Activated CD4-positive, alpha-beta T cell treated with anti-CD3 and anti-CD28 coated beads, Interleukin-2, amount 50 U/mL, for 24 hours (primary cell): ENCODE data around the gene DTWD1.
"Not testable (repeated sequence)": the region's sequence is repeated elsewhere in the genome, so short reads cannot be mapped to it uniquely, and the experiment has no call there.

Experiments
- DNase-seq, 2 donors: peaks; one replicate each; pipeline ENCODE4 v3.0.0-alpha.2; 2020; ENCODE audit warnings: low read depth in 1 of 2, low spot score in 1 of 2

Gene DTWD1

GRCh38 chr15:49645277-49645676 lies 24.4 kb downstream of the DTWD1 start:
- DNase-seq = no peak

GRCh38 chr15:49645941-49646340 lies 25.1 kb downstream of the DTWD1 start:
- DNase-seq = no peak

GRCh38 chr15:49646891-49647290 lies 26.0 kb downstream of the DTWD1 start:
- DNase-seq = no peak

GRCh38 chr15:49649987-49650386 lies 29.1 kb downstream of the DTWD1 start:
- DNase-seq = no peak

GRCh38 chr15:49650676-49651075 lies 29.8 kb downstream of the DTWD1 start:
- DNase-seq = no peak

GRCh38 chr15:49652922-49653321 lies 32.1 kb downstream of the DTWD1 start:
- no peak for DNase-seq

- DNase-seq = no peak
Measured at GRCh38 chr15:49656734-49657133, 35.9 kb downstream of the DTWD1 start.

GRCh38 chr15:49664716-49665115 lies 43.9 kb downstream of the DTWD1 start:
- no peak for DNase-seq

GRCh38 chr15:49666486-49666885 lies 45.6 kb downstream of the DTWD1 start:
- not testable (repeated sequence) for DNase-seq

- DNase-seq = no peak
Measured at GRCh38 chr15:49669288-49669687, 48.4 kb downstream of the DTWD1 start.

GRCh38 chr15:49673861-49674260 lies 53.0 kb downstream of the DTWD1 start:
- DNase-seq = no peak

- no peak for DNase-seq
Measured at GRCh38 chr15:49674370-49674769, 53.5 kb downstream of the DTWD1 start.

GRCh38 chr15:49675041-49675440 lies 54.2 kb downstream of the DTWD1 start:
- DNase-seq = no peak

GRCh38 chr15:49678655-49679054 lies 57.8 kb downstream of the DTWD1 start:
- DNase-seq = no peak

- no peak for DNase-seq
Measured at GRCh38 chr15:49686599-49686998, 65.8 kb downstream of the DTWD1 start.

- no peak for DNase-seq
Measured at GRCh38 chr15:49688135-49688790, 67.4 kb downstream of the DTWD1 start.

GRCh38 chr15:49692514-49693090 lies 71.8 kb downstream of the DTWD1 start:
- no peak for DNase-seq

- no peak for DNase-seq
Measured at GRCh38 chr15:49693498-49693897, 72.7 kb downstream of the DTWD1 start.

- no peak for DNase-seq
Measured at GRCh38 chr15:49696433-49696832, 75.6 kb downstream of the DTWD1 start.

- no peak for DNase-seq
Measured at GRCh38 chr15:49697121-49697520, 76.3 kb downstream of the DTWD1 start.

GRCh38 chr15:49702982-49703381 lies 82.1 kb downstream of the DTWD1 start:
- not testable (repeated sequence) for DNase-seq
